ENCODE measurements around the gene PARVG.

PARVG gene

GRCh38 chr22:44173154-44173553 is 7.6 kb upstream of the PARVG start:
- no peak overlapping the region for H3K27ac ChIP-seq
- no peaks in the 10 kb centered on the region for H3K4me1 ChIP-seq
- no peaks in the 10 kb centered on the region for H3K27me3 ChIP-seq (ENCODE audit: control insufficient read depth, insufficient read depth, low read length)
- H3K36me3 ChIP-seq (ENCODE audit: control insufficient read depth, insufficient read depth, low read length): no peaks in the 10 kb centered on the region
- H3K9ac ChIP-seq: no peak overlapping the region
- H2AFZ ChIP-seq: no peak overlapping the region
- no peaks in the 10 kb centered on the region for H3K79me2 ChIP-seq
- no peaks in the 10 kb centered on the region for H3K9me3 ChIP-seq (ENCODE audit: control insufficient read depth, low read length)
- H3K4me2 ChIP-seq (ENCODE audit: low read length): no peak overlapping the region
- TF ChIP-seq CTCF (IDR thresholded peaks at IDR 0.05): no peak
- H3K4me3 ChIP-seq (ENCODE audit: low read depth, low read length): no peak overlapping the region

- Histone ChIP-seq H2AFZ (no peak overlapping the region), H3K4me3 (ENCODE audit: low read depth, low read length) (no peak overlapping the region), H3K36me3 (ENCODE audit: control insufficient read depth, insufficient read depth, low read length) (no peaks in the 10 kb centered on the region), H3K27me3 (ENCODE audit: control insufficient read depth, insufficient read depth, low read length) (no peaks in the 10 kb centered on the region), H3K79me2 (no peaks in the 10 kb centered on the region), H3K4me1 (no peaks in the 10 kb centered on the region), H3K27ac (no peak overlapping the region), H3K4me2 (ENCODE audit: low read length) (no peak overlapping the region), H3K9ac (no peak overlapping the region), H3K9me3 (ENCODE audit: control insufficient read depth, low read length) (no peaks in the 10 kb centered on the region)
- TF ChIP-seq CTCF (IDR thresholded peaks at IDR 0.05): no peak
These were observed 5.0 kb upstream of the PARVG start for GRCh38 chr22:44175676-44176075.

DNA sequence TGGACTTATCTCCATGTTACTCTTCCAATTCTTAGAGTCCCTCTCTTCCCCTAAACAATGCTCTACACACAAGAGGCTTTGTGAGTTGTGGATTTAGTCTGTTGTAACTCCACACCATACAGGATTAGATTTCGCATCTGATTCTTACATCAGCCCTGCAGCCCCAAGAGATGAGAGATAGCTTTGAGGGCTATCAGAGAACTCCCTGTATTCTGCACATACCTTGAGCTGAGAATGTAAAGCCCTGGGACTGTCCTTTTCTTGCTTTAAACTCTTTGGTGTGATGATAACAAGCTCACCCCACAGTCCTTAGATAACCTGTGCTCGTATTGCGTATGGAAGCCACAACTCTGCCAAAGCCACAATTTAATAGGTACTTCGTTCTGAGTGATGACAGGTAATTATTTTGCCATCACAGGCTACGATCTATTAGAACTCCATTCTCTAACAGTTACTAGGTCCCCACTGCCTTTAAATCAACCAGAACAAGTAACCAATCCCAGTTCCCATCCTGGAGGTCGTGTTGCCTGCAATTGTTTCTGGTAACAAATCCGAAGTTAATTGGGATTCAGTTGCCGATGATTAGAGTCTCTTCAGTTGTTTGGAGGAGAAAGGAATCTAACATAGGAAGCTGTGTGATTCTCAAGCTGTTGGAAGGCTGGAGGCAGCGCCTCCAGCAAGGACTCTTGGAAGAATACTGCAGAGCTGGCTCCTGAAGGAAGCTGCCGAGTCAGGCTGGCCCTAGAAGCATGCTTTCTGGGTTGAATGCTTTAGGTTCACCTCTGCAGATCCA is 1.3 kb upstream of the PARVG start:
- no peaks in the 10 kb centered on the region for H3K4me1 ChIP-seq
- no peak overlapping the region for H3K9ac ChIP-seq
- H3K36me3 ChIP-seq (ENCODE audit: control insufficient read depth, insufficient read depth, low read length): no peaks in the 10 kb centered on the region
- no peaks in the 10 kb centered on the region for H3K79me2 ChIP-seq
- no peak overlapping the region for H3K4me3 ChIP-seq (ENCODE audit: low read depth, low read length)
- H3K4me2 ChIP-seq (ENCODE audit: low read length): no peak overlapping the region
- H3K27me3 ChIP-seq (ENCODE audit: control insufficient read depth, insufficient read depth, low read length): peaks cover 3% of the 10 kb centered on the region
- no peak overlapping the region for H3K27ac ChIP-seq
- no peak overlapping the region for H2AFZ ChIP-seq
- no peaks in the 10 kb centered on the region for H3K9me3 ChIP-seq (ENCODE audit: control insufficient read depth, low read length)
- no peak for TF ChIP-seq CTCF (IDR thresholded peaks at IDR 0.05)

GRCh38 chr22:44179989-44180705 is 578 bp upstream of the PARVG start:
- Histone ChIP-seq H3K79me2 (no peaks in the 10 kb centered on the region), H3K4me1 (no peaks in the 10 kb centered on the region), H3K27me3 (ENCODE audit: control insufficient read depth, insufficient read depth, low read length) (peaks cover 3% of the 10 kb centered on the region), H3K9me3 (ENCODE audit: control insufficient read depth, low read length) (no peaks in the 10 kb centered on the region), H2AFZ (no peak overlapping the region), H3K4me2 (ENCODE audit: low read length) (no peak overlapping the region), H3K27ac (no peak overlapping the region), H3K9ac (no peak overlapping the region), H3K4me3 (ENCODE audit: low read depth, low read length) (no peak overlapping the region), H3K36me3 (ENCODE audit: control insufficient read depth, insufficient read depth, low read length) (no peaks in the 10 kb centered on the region)
- TF ChIP-seq CTCF (IDR thresholded peaks at IDR 0.05): no peak

Measured in parathyroid adenoma (tissue), 2 donors.